OCI-LY1 (cell line): ENCODE data around the gene ITIH1.

ENCODE experiments used
- EZH2 ChIP-seq: fragments of 200-600 bp; sonication (generic), shearing (Covaris generic); IDR thresholded peaks from 2 replicates; pipeline ENCODE4 v1.8.0; 2017; ENCODE audit warnings: borderline replicate concordance, mixed run types, mild to moderate bottlenecking, antibody characterized with exemption, low read length, moderate library complexity, mixed read lengths
- TF ChIP-seq, protein P1 (sequence below): fragments of 200-600 bp; sonication (generic), shearing (Covaris generic); IDR thresholded peaks from 2 replicates; pipeline ENCODE4 v1.5.1; 2017; ENCODE audit warnings: mild to moderate bottlenecking, antibody characterized with exemption, low read length, moderate library complexity, mixed read lengths

DNA sequence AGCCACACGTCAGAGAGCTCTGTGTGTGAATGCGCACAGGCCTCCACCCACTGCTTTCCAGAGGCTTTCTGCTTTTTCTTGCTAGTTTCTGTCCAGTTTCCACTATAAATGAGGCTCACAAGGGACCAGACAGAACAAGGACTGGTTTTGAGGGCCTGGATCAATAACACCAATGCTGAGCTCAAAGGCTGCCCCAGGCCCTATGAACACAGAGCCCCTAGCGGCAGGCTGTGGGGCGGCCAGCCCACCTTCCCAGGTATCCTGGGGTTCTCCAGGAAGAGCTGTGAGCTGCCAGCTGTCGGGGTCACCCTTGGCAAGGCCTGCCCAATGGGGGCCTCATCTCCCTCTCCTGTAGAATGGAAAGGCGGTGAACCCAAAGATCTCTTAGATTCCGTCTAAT, 15.0 kb downstream of the ITIH1 start:
- TF ChIP-seq, protein P1, sequence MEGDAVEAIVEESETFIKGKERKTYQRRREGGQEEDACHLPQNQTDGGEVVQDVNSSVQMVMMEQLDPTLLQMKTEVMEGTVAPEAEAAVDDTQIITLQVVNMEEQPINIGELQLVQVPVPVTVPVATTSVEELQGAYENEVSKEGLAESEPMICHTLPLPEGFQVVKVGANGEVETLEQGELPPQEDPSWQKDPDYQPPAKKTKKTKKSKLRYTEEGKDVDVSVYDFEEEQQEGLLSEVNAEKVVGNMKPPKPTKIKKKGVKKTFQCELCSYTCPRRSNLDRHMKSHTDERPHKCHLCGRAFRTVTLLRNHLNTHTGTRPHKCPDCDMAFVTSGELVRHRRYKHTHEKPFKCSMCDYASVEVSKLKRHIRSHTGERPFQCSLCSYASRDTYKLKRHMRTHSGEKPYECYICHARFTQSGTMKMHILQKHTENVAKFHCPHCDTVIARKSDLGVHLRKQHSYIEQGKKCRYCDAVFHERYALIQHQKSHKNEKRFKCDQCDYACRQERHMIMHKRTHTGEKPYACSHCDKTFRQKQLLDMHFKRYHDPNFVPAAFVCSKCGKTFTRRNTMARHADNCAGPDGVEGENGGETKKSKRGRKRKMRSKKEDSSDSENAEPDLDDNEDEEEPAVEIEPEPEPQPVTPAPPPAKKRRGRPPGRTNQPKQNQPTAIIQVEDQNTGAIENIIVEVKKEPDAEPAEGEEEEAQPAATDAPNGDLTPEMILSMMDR = peak; percentile 53
- TF ChIP-seq EZH2 = no peak
